CD4-positive, alpha-beta memory T cell (primary cell): Measurements from ENCODE around the gene VIPR2. TPM values are rescaled to one million over a fixed set of nuclear protein-coding genes. Genes with fewer than 3 reads are reported as not detected.
"Not testable (repeated sequence)": the region's sequence is repeated elsewhere in the genome, so short reads cannot be mapped to it uniquely, and the experiment has no call there.

Source experiments
- CTCF ChIA-PET: fragments of 350-600 bp; sonication (Branson Sonifier 250); formaldehyde crosslinking; loops from one replicate; lab custom pipeline; 2021; ENCODE audit warnings: inconsistent platforms; ENCODE audit not compliant: partially characterized antibody; lab: Charles Lee
- POLR2A ChIA-PET: fragments of 350-600 bp; sonication (Branson Sonifier 250); formaldehyde crosslinking; loops from one replicate; lab custom pipeline; 2021; ENCODE audit not compliant: partially characterized antibody; lab: Charles Lee
- DNase-seq, 5 donors: peaks; one replicate each; pipeline versions ENCODE4 v3.0.0 to v3.0.0-alpha.2; 2020 to 2022; ENCODE audit warnings: mixed read lengths in 1 of 5
- H3K27ac ChIP-seq: one replicate; pipeline ENCODE4 v1.7.0; 2013; ENCODE audit warnings: low read depth, low read length
- H3K27me3 ChIP-seq: 2 replicates; pipeline ENCODE4 v1.7.0; 2013; ENCODE audit warnings: mild to moderate bottlenecking, low read length, moderate library complexity; ENCODE audit not compliant: insufficient read depth
- H3K36me3 ChIP-seq: 2 replicates; pipeline ENCODE4 v1.7.0; 2013; ENCODE audit warnings: mild to moderate bottlenecking, low read length, moderate library complexity; ENCODE audit not compliant: insufficient read depth
- H3K4me1 ChIP-seq: 2 replicates; pipeline ENCODE4 v1.7.0; 2013; ENCODE audit warnings: mild to moderate bottlenecking, low read length, moderate library complexity; ENCODE audit not compliant: insufficient read depth
- H3K4me3 ChIP-seq, 2 donors: one replicate each; pipeline ENCODE4 v1.7.0; 2013; ENCODE audit warnings: low read length in 2 of 2, mild to moderate bottlenecking in 1 of 2
- H3K9me3 ChIP-seq, 2 donors: one replicate each; pipeline ENCODE4 v1.7.0; 2013; ENCODE audit warnings: low read length in 2 of 2, control low read depth in 1 of 2; ENCODE audit not compliant: control insufficient read depth in 1 of 2
- H3K27ac Mint-ChIP-seq, 7 donors: one replicate each; pipeline ENCODE4 v1.8.0; 2020 to 2021; ENCODE audit warnings: mixed read lengths in 7 of 7, mild to moderate bottlenecking in 6 of 7, inconsistent platforms in 3 of 7, moderate library complexity in 3 of 7
- H3K27me3 Mint-ChIP-seq, 2 donors: one replicate each; pipeline ENCODE4 v1.8.0; 2020 to 2021; ENCODE audit warnings: mixed read lengths in 2 of 2
- H3K36me3 Mint-ChIP-seq, 2 donors: one replicate each; pipeline ENCODE4 v1.8.0; 2020 to 2021; ENCODE audit warnings: mixed read lengths in 2 of 2, inconsistent platforms in 1 of 2, mild to moderate bottlenecking in 1 of 2
- H3K4me1 Mint-ChIP-seq, 4 donors: one replicate each; pipeline ENCODE4 v1.8.0; 2020 to 2021; ENCODE audit warnings: mixed read lengths in 4 of 4, mild to moderate bottlenecking in 1 of 4
- H3K4me3 Mint-ChIP-seq, 8 donors: one replicate each; pipeline ENCODE4 v1.8.0; 2020 to 2021; ENCODE audit warnings: mixed read lengths in 8 of 8, mild to moderate bottlenecking in 7 of 8, moderate library complexity in 6 of 8, inconsistent platforms in 3 of 8
- H3K9me3 Mint-ChIP-seq, 8 donors: one replicate each; pipeline ENCODE4 v1.8.0; 2020 to 2021; ENCODE audit warnings: mixed read lengths in 8 of 8, mild to moderate bottlenecking in 5 of 8, inconsistent platforms in 3 of 8, moderate library complexity in 1 of 8
- intact Hi-C: fragments of 100-400 bp; cut with micrococcal nuclease; formaldehyde crosslinking; loops from one replicate; pipeline ENCODE4 v1.15.1; 2023
- polyA plus RNA-seq, 2 donors: library from polyadenylated mRNA; unstranded; fragments of 300-500 nt; fragmentation: Illumina TruSeq; gene quantifications; one replicate each; pipeline ENCODE4 v1.2.3, GENCODE V29; 2021
- total RNA-seq, 2 experiments: library from RNA; stranded (reverse); gene quantifications; one replicate each; pipeline ENCODE4 v1.2.3, GENCODE V29; 2021

The VIPR2 gene
- total and polyA plus RNA-seq, 4 experiments from 2014 or later, result 0.15 to 0.17 TPM; not detected in 2

DNA sequence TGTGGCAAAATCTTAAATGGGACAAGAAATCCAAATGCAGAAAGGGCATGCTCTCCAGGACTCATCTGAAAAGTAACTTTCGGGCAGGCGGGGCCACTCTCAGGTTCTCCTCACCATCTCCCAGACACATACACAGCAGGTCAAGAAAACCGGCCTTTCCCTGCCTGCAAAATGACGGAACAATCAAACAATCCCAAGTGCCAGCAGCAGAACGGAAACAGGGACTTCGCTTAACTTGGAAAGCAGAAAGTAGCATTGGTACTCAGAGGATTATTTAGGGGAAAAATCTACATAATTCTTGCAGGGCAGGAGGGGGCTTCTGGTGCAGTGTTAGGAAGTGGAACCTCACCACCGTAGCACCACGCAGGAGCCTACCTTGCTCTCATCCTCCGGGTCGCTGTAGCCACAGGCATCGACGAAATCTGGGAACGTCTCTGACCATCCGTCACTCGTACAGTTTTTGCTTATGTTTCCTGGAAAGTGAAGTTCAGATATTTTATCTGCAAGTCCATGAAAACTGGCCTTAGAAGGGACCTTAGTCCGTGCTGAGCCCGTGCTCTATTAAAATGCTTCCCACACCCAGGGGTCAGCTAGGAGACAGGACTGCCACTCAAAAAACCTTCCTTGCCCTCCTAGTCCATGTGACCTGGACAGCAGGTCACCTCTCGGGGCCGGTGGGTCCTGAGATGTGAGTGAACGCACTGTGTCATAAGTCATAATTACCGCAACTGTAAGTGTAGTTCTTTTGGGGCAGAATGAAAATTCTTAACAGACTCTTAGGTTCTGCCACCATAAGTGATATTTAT, 41.1 kb downstream of the VIPR2 start:
- Histone ChIP-seq H3K4me1 (no peaks in the 10 kb centered on the region), H3K36me3 (no peaks in the 10 kb centered on the region), H3K27me3 (no peaks in the 10 kb centered on the region), H3K27ac (no peak overlapping the region), H3K9me3 (no peaks in the 10 kb centered on the region), H3K4me3 (no peak overlapping the region)
- POLR2A ChIA-PET, result no interaction called here
- Mint-ChIP-seq H3K36me3 (no peaks in the 10 kb centered on the region), H3K27ac (no peak overlapping the region), H3K27me3 (peaks cover 2 to 5% of the 10 kb centered on the region in 2 donors), H3K9me3 (peaks cover 0 to 4% (median 0%) of the 10 kb centered on the region in 8 donors), H3K4me1 (no peaks in the 10 kb centered on the region), H3K4me3 (no peak overlapping the region)
- intact Hi-C loops, result no loop called here
- CTCF ChIA-PET, result no interaction called here
- no peak for DNase-seq

GRCh38 chr7:159102681-159103381, 41.8 kb downstream of the VIPR2 start:
- Mint-ChIP-seq H3K4me3 (no peak overlapping the region), H3K36me3 (no peaks in the 10 kb centered on the region), H3K4me1 (no peaks in the 10 kb centered on the region), H3K27me3 (peaks cover 2% of the 10 kb centered on the region in 2 donors), H3K9me3 (peaks cover 0 to 4% (median 0%) of the 10 kb centered on the region in 8 donors), H3K27ac (no peak overlapping the region)
- no peaks in the 10 kb centered on the region for H3K4me1 ChIP-seq
- DNase-seq, result no peak
- H3K36me3 ChIP-seq, result no peaks in the 10 kb centered on the region
- intact Hi-C loops, result no loop called here
- no peak overlapping the region for H3K27ac ChIP-seq
- ChIA-PET CTCF (no interaction called here), POLR2A (no interaction called here)
- H3K9me3 ChIP-seq, result no peaks in the 10 kb centered on the region
- no peaks in the 10 kb centered on the region for H3K27me3 ChIP-seq
- H3K4me3 ChIP-seq, result no peak overlapping the region

DNA sequence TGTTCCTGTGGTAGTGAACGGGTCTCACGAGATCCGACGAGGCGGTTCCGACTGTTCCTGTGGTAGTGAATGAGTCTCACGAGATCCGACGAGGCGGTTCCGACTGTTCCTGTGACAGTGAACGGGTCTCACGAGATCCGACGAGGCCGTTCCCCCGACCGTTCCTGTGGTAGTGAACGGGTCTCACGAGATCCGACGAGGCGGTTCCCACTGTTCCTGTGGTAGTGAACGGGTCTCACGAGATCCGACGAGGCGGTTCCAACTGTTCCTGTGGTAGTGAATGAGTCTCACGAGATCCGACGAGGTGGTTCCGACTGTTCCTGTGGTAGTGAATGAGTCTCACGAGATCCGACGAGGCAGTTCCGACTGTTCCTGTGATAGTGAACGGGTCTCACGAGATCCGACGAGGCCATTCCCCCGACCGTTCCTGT, 43.0 kb downstream of the VIPR2 start:
- H3K4me1 ChIP-seq, CTCF ChIA-PET, H3K9me3 Mint-ChIP-seq, H3K27me3 Mint-ChIP-seq, H3K27ac Mint-ChIP-seq, H3K27ac ChIP-seq, DNase-seq, H3K27me3 ChIP-seq, H3K36me3 Mint-ChIP-seq, H3K4me3 ChIP-seq, intact Hi-C loops, H3K36me3 ChIP-seq, H3K9me3 ChIP-seq, H3K4me3 Mint-ChIP-seq, POLR2A ChIA-PET, H3K4me1 Mint-ChIP-seq: not testable (repeated sequence)

- intact Hi-C loops, H3K9me3 Mint-ChIP-seq, H3K27ac Mint-ChIP-seq, H3K36me3 ChIP-seq, H3K4me1 ChIP-seq, H3K27ac ChIP-seq, H3K36me3 Mint-ChIP-seq, H3K4me3 ChIP-seq, H3K27me3 ChIP-seq, H3K4me1 Mint-ChIP-seq, CTCF ChIA-PET, H3K9me3 ChIP-seq, H3K27me3 Mint-ChIP-seq, DNase-seq, H3K4me3 Mint-ChIP-seq, POLR2A ChIA-PET: not testable (repeated sequence)
Observed at GRCh38 chr7:159101083-159101395, 43.6 kb downstream of the VIPR2 start.

GRCh38 chr7:159100281-159101082, 44.2 kb downstream of the VIPR2 start:
- H3K36me3 Mint-ChIP-seq, H3K27me3 ChIP-seq, DNase-seq, CTCF ChIA-PET, H3K27ac ChIP-seq, H3K4me3 Mint-ChIP-seq, POLR2A ChIA-PET, H3K36me3 ChIP-seq, H3K27ac Mint-ChIP-seq, H3K9me3 ChIP-seq, intact Hi-C loops, H3K4me1 ChIP-seq, H3K4me1 Mint-ChIP-seq, H3K27me3 Mint-ChIP-seq, H3K9me3 Mint-ChIP-seq, H3K4me3 ChIP-seq: not testable (repeated sequence)

GRCh38 chr7:159099711-159100231, 44.9 kb downstream of the VIPR2 start:
- H3K27ac ChIP-seq, result no peak overlapping the region
- peaks cover 0 to 4% (median 0%) of the 10 kb centered on the region in 4 donors for H3K4me1 Mint-ChIP-seq
- ChIA-PET POLR2A (no interaction called here), CTCF (no interaction called here)
- H3K4me3 ChIP-seq, result no peak overlapping the region
- H3K36me3 ChIP-seq, result no peaks in the 10 kb centered on the region
- no peaks in the 10 kb centered on the region for H3K9me3 ChIP-seq
- no peak for DNase-seq
- H3K36me3 Mint-ChIP-seq, result no peaks in the 10 kb centered on the region
- H3K4me3 Mint-ChIP-seq, result no peak overlapping the region
- no peaks in the 10 kb centered on the region for H3K4me1 ChIP-seq
- H3K27ac Mint-ChIP-seq, result no peak overlapping the region
- peaks cover 0 to 4% (median 0%) of the 10 kb centered on the region in 8 donors for H3K9me3 Mint-ChIP-seq
- intact Hi-C loops, result no loop called here
- no peaks in the 10 kb centered on the region for H3K27me3 Mint-ChIP-seq
- H3K27me3 ChIP-seq, result no peaks in the 10 kb centered on the region
